Measurements from ENCODE around the gene FGFBP3. TPM values are rescaled to one million over a fixed set of nuclear protein-coding genes. Genes with fewer than 3 reads are reported as not detected.

FGFBP3 gene
- total RNA-seq, 1 donor from 2014 or later = 6.6 TPM

GRCh38 chr10:91864744-91865143 is 44.5 kb downstream of the FGFBP3 start:
- Histone ChIP-seq H3K4me1 (no peaks in the 10 kb centered on the region), H3K36me3 (peaks cover 16 to 41% of the 10 kb centered on the region in 2 donors), H3K4me3 (no peak overlapping the region), H3K27ac (no peak overlapping the region), H3K27me3 (no peaks in the 10 kb centered on the region), H3K9me3 (no peaks in the 10 kb centered on the region)
- no peak for TF ChIP-seq CTCF (IDR thresholded peaks at IDR 0.05)
- intact Hi-C loops (cut with DNase I) = no loop called here
- DNase-seq (ENCODE audit: low spot score in 2 of 2) = no peak

GRCh38 chr10:91864099-91864498 is 45.2 kb downstream of the FGFBP3 start:
- no peak for DNase-seq (ENCODE audit: low spot score in 2 of 2)
- H3K9me3 ChIP-seq = no peaks in the 10 kb centered on the region
- peaks cover 23 to 48% of the 10 kb centered on the region in 2 donors for H3K36me3 ChIP-seq

GRCh38 chr10:91860885-91861284 is 48.4 kb downstream of the FGFBP3 start:
- Histone ChIP-seq H3K27me3 (no peaks in the 10 kb centered on the region), H3K4me1 (no peaks in the 10 kb centered on the region), H3K36me3 (peaks cover 49 to 67% of the 10 kb centered on the region in 2 donors), H3K27ac (no peak overlapping the region), H3K9me3 (no peaks in the 10 kb centered on the region), H3K4me3 (no peak overlapping the region)
- no peak for TF ChIP-seq CTCF (IDR thresholded peaks at IDR 0.05)
- intact Hi-C loops (cut with DNase I) = no loop called here
- no peak for DNase-seq (ENCODE audit: low spot score in 2 of 2)

More at GRCh38 chr10:91864099-91864498, 45.2 kb downstream of the FGFBP3 start:
- no peak overlapping the region for H3K27ac ChIP-seq
- H3K4me3 ChIP-seq = no peak overlapping the region
- H3K27me3 ChIP-seq = no peaks in the 10 kb centered on the region
- TF ChIP-seq CTCF (IDR thresholded peaks at IDR 0.05) = no peak
- H3K4me1 ChIP-seq = no peaks in the 10 kb centered on the region
- intact Hi-C loops (cut with DNase I) = no loop called here

GRCh38 chr10:91856637-91857036 is 52.6 kb downstream of the FGFBP3 start:
- H3K36me3 ChIP-seq = peaks cover 59 to 67% of the 10 kb centered on the region in 2 donors
- DNase-seq (ENCODE audit: low spot score in 2 of 2) = no peak
- no peaks in the 10 kb centered on the region for H3K9me3 ChIP-seq
- intact Hi-C loops (cut with DNase I) = loop anchor here (5.0 kb wide), 1 partner anchor 51 kb away; the partner anchor contains the start of gene FGFBP3
- H3K27me3 ChIP-seq = no peaks in the 10 kb centered on the region
- TF ChIP-seq CTCF (IDR thresholded peaks at IDR 0.05) = peak in 1 of 3 experiments; percentile 41
- H3K4me3 ChIP-seq = no peak overlapping the region
- H3K4me1 ChIP-seq = no peaks in the 10 kb centered on the region
- no peak overlapping the region for H3K27ac ChIP-seq

Other genes with a start within 250 kb of the FGFBP3 start
- 26.4 TPM for gene TNKS2, start 111.1 kb downstream of the FGFBP3 start, total RNA-seq
- gene BTAF1, start 14.3 kb upstream of the FGFBP3 start, total RNA-seq = 19.9 TPM